Heart right ventricle (tissue), 16 donors: ENCODE data around the gene ETNPPL. TPM values are rescaled to one million over a fixed set of nuclear protein-coding genes. Genes with fewer than 3 reads are reported as not detected.

Experiments
- ATAC-seq, 8 donors: fragments of 200-7000 bp; cut with Tn5 transposase; one replicate each; pipeline ENCODE4 v1.9.1; 2020; ENCODE audit warnings: mild to moderate bottlenecking in 8 of 8, moderate library complexity in 8 of 8, moderate number of reproducible peaks in 1 of 8
- DNase-seq, 2 donors: peaks; one replicate each; pipeline ENCODE4 v3.0.0-alpha.2; 2020
- H3K27ac ChIP-seq, 10 donors: fragments of 200-600 bp; sonication (generic) in 2 of 10; one replicate each; pipeline versions ENCODE4 v1.5.0 to v1.8.0; 2020 to 2022; ENCODE audit warnings: mild to moderate bottlenecking in 3 of 10
- H3K27me3 ChIP-seq, 7 donors: fragments of 200-600 bp; one replicate each; pipeline ENCODE4 v1.8.0; 2021 to 2022; ENCODE audit warnings: mild to moderate bottlenecking in 2 of 7
- H3K36me3 ChIP-seq, 9 donors: fragments of 200-600 bp; sonication (generic) in 1 of 9; one replicate each; pipeline versions ENCODE4 v1.5.0 to v1.8.0; 2020 to 2022; ENCODE audit warnings: mild to moderate bottlenecking in 2 of 9
- H3K4me1 ChIP-seq, 9 donors: fragments of 200-600 bp; sonication (generic) in 1 of 9; one replicate each; pipeline versions ENCODE4 v1.5.0 to v1.8.0; 2020 to 2022; ENCODE audit warnings: mild to moderate bottlenecking in 4 of 9
- H3K4me3 ChIP-seq, 10 donors: fragments of 200-600 bp; sonication (generic) in 2 of 10; one replicate each; pipeline versions ENCODE4 v1.5.0 to v1.8.0; 2020 to 2022; ENCODE audit warnings: mild to moderate bottlenecking in 7 of 10, moderate library complexity in 2 of 10
- H3K9me3 ChIP-seq, 11 donors: fragments of 200-600 bp in 10 of 11; sonication (generic) in 2 of 11; one replicate each; pipeline versions ENCODE4 v1.5.0 to v1.8.0; 2013 to 2022; ENCODE audit warnings: mild to moderate bottlenecking in 2 of 11, control low read depth in 1 of 11, moderate library complexity in 1 of 11
- WGBS, 2 donors: extraction: QIAGEN DNeasy Blood & Tissue Kit; methylation state at CpG; one replicate each; pipeline ENCODE4 v1.1.7; 2013; ENCODE audit warnings: inconsistent platforms in 1 of 2; 5-methylcytosine and 5-hydroxymethylcytosine counted together
- intact Hi-C, 10 donors: fragments of 100-400 bp; cut with DNase I; formaldehyde crosslinking; loops; one replicate each; pipeline versions ENCODE4 v1.11.1 to v1.14.2; 2022
- polyA plus RNA-seq, 2 donors: library from polyadenylated mRNA; stranded (reverse); fragments of 200-250 nt; gene quantifications; one replicate each; pipeline ENCODE4 v1.2.3, GENCODE V29; 2013
- total RNA-seq, 10 donors: library from RNA; stranded (reverse); fragmentation: NEBNext Ultra II Directional in 3 of 10; extraction: Animal tissue kit (Norgen Biotek cat#: 25700) in 3 of 10; gene quantifications; one replicate each; pipeline versions ENCODE4 v1.2.1 to v1.2.4, GENCODE V29; 2021 to 2023
- TF ChIP-seq, protein P1 (sequence below), 9 donors: fragments of 200-600 bp; sonication (generic) in 2 of 9; IDR thresholded peaks; one replicate each; pipeline versions ENCODE4 v1.5.0 to v1.8.0; 2021 to 2022; ENCODE audit warnings: antibody characterized with exemption in 9 of 9, mild to moderate bottlenecking in 5 of 9, moderate library complexity in 1 of 9
- donor health status: Arrhythmogenic right ventricular cardiomyopathy.
- donor health status: ischemic (EF 13 %, LVEDD 7.1; RV severe dilation, severe dysfunction).
- donor health status: healthy with polysubstance abuse.
- donor health status: DM: no; HTN: yes; CAD: no.
- donor health status: DM: no; HTN: no; CAD: no.
- donor health status: ischemic (EF 25% LVEDD 6.9; RV normal size, moderate dysfunction).
- donor health status: ischemic (EF 25% LVEDD 5.7; RV mildly dilated, moderate dysfunction).
- donor health status: healthy.
- donor health status: DM: yes; HTN: yes; CAD: no.
- donor health status: Ischemic cardiomyopathy.
- donor health status: ischemic (EF 35%, LVEDD 5.7; RV mildly dilated, moderate dysfunction).
- donor health status: nonischemic (EF 11% LVEDD 7.7; RV severe dilation, severe dysfunction).
- donor health status: DM: yes; HTN: yes; CAD: no.
- donor health status: PGD.
- donor health status: ischemic (EF 29% LVEDD 5.4; RV normal size, mild dysfunction).
- donor health status: nonischemic (EF 23%, LVEDD 6.1; RV moderate dilation, normal function).

Gene ETNPPL
- total and polyA plus RNA-seq, 12 donors = 1.9 to 45.8 (median 5.4) TPM

DNA sequence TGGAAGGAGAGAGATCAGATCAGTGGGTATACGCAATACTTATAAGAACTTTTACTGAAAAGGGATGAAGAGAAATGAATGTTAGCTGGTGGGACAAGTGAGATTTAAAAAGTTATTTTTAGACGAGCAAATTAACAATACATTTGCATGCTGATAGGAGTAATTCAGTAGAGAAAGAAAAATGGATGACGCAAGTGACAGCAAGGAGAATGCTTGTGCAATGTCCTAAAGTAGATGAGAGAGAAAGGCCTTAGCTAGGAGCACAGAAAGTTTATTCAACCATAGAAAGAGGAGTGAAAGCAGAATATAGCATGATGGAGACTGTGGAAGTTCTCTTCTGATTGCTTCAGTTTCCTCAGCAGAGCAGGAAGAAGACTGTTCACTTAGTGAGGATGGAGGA is 66.7 kb downstream of the ETNPPL start:
- Histone ChIP-seq H3K36me3 (no peaks in the 10 kb centered on the region), H3K27me3 (peaks cover 0 to 5% (median 0%) of the 10 kb centered on the region in 7 donors), H3K27ac (no peak overlapping the region), H3K4me1 (no peaks in the 10 kb centered on the region), H3K4me3 (no peak overlapping the region), H3K9me3 (no peaks in the 10 kb centered on the region)
- WGBS, 2 donors = 81 to 85% methylated on average over 3 of the region's 3 CpGs
- DNase-seq (no peak), ATAC-seq (no peak)
- intact Hi-C loops = no loop called here
- TF ChIP-seq, protein P1, sequence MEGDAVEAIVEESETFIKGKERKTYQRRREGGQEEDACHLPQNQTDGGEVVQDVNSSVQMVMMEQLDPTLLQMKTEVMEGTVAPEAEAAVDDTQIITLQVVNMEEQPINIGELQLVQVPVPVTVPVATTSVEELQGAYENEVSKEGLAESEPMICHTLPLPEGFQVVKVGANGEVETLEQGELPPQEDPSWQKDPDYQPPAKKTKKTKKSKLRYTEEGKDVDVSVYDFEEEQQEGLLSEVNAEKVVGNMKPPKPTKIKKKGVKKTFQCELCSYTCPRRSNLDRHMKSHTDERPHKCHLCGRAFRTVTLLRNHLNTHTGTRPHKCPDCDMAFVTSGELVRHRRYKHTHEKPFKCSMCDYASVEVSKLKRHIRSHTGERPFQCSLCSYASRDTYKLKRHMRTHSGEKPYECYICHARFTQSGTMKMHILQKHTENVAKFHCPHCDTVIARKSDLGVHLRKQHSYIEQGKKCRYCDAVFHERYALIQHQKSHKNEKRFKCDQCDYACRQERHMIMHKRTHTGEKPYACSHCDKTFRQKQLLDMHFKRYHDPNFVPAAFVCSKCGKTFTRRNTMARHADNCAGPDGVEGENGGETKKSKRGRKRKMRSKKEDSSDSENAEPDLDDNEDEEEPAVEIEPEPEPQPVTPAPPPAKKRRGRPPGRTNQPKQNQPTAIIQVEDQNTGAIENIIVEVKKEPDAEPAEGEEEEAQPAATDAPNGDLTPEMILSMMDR (IDR thresholded peaks at IDR 0.05) = no peak

DNA sequence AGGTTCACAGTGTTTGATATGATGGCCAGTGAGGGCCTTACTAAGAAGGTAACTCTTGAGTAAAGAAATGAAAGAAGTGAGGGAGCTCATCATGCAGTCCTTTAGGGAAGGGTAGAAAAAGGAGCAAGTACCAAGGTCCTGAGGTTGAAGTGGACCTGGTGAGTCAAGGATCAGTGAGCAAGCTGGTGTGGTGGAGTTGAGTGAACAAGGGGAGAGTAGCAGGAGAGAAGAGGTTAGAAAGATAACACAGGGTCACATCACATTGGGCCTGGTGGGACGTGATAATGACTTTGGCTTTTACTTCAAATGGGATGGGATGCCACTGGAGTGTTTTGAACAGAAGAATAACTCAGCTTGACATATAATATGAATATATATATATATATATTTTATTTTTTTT is 67.8 kb downstream of the ETNPPL start:
- H3K4me1 ChIP-seq = no peaks in the 10 kb centered on the region
- TF ChIP-seq, protein P1 (IDR thresholded peaks at IDR 0.05) = no peak
- H3K4me3 ChIP-seq = no peak overlapping the region
- no peak overlapping the region for H3K27ac ChIP-seq
- no peak for DNase-seq
- intact Hi-C loops = no loop called here
- ATAC-seq = no peak
- H3K27me3 ChIP-seq = peaks cover 0 to 5% (median 0%) of the 10 kb centered on the region in 7 donors
- no peaks in the 10 kb centered on the region for H3K9me3 ChIP-seq
- 86 to 92% methylated on average over 1 of the region's 1 CpG for WGBS, 2 donors
- H3K36me3 ChIP-seq = no peaks in the 10 kb centered on the region

DNA sequence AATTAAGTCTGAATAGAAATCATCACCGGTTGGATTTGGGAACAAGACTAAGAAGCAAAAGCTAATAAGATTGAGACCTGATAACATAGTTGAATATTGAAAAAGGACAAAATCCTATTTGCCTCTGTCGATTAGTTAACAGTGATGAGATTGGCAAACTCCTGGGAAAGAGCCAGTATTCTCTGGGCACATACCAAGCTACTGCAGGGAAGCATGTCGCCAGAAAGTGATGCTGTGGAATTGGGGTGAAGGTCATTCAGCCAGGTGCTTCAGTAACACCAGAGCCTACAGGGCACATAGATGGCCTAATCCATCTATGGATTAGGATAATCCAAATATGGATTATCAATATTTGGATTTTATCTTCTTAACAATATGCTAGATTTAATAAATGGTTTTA is 68.4 kb downstream of the ETNPPL start:
- Histone ChIP-seq H3K36me3 (no peaks in the 10 kb centered on the region), H3K27me3 (peaks cover 0 to 5% (median 0%) of the 10 kb centered on the region in 7 donors), H3K27ac (no peak overlapping the region), H3K4me1 (no peaks in the 10 kb centered on the region), H3K9me3 (no peaks in the 10 kb centered on the region), H3K4me3 (no peak overlapping the region)
- DNase-seq (no peak), ATAC-seq (no peak)
- 85 to 87% methylated on average over 3 of the region's 3 CpGs for WGBS, 2 donors
- TF ChIP-seq, protein P1 (IDR thresholded peaks at IDR 0.05) = no peak
- intact Hi-C loops = no loop called here

DNA sequence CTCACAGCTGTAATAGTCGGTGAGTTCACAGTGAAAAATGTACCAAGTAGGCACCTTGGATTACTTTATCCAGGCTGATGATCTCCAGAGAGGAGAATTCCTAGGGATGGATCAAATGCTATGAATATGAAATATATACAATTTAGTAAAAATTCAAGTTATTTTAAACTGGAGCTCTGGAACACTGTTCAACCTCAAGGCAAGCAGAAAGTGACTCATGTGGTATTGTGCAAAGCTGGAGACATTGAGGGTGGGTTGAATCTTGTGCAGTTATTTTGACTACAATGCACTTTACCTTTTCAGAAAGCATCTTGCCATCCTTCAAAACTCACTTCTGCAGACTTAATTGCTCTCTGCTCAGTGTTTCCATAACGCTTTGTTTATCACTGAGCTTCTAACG is 69.0 kb downstream of the ETNPPL start:
- WGBS, 2 donors = 91 to 95% methylated on average over 3 of the region's 3 CpGs
- TF ChIP-seq, protein P1 (IDR thresholded peaks at IDR 0.05) = no peak

More for the DNA sequence above, 69.0 kb downstream of the ETNPPL start:
- DNase-seq = no peak
- Histone ChIP-seq H3K4me3 (no peak overlapping the region), H3K27ac (no peak overlapping the region), H3K4me1 (no peaks in the 10 kb centered on the region), H3K9me3 (peaks cover 0 to under 1% (median 0%) of the 10 kb centered on the region in 11 donors), H3K27me3 (peaks cover 0 to 5% (median 0%) of the 10 kb centered on the region in 7 donors), H3K36me3 (no peaks in the 10 kb centered on the region)
- no peak for ATAC-seq
- intact Hi-C loops = no loop called here
